Fibroblast of villous mesenchyme (primary cell): ENCODE data around the gene APP. TPM values are rescaled to one million over a fixed set of nuclear protein-coding genes. Genes with fewer than 3 reads are reported as not detected.

Experiments used
- DNase-seq: peaks from one replicate; pipeline ENCODE4 v3.0.0-alpha.2; 2010; ENCODE audit warnings: low read depth
- H3K4me3 ChIP-seq: 2 replicates; pipeline ENCODE4 v1.5.1; 2011; ENCODE audit warnings: low read depth, mild to moderate bottlenecking, low read length
- CTCF ChIP-seq: IDR thresholded peaks from 2 replicates; pipeline ENCODE4 v1.5.1; 2012; ENCODE audit warnings: low read depth, mild to moderate bottlenecking, low read length; ENCODE audit not compliant: insufficient read depth
- total RNA-seq: library from RNA; depleted of rRNA; stranded (reverse); fragments of >200 nt; gene quantifications from 2 replicates; pipeline ENCODE4 v1.2.3, GENCODE V29; 2012

The APP gene
- total RNA-seq, 1 donor: 353 TPM

GRCh38 chr21:25891596-25891995, 279.0 kb downstream of the APP start:
- TF ChIP-seq CTCF: no peak
- DNase-seq: no peak
- H3K4me3 ChIP-seq: no peak overlapping the region

GRCh38 chr21:25890001-25890400, 280.6 kb downstream of the APP start:
- H3K4me3 ChIP-seq: no peak overlapping the region
- DNase-seq: no peak
- no peak for TF ChIP-seq CTCF

GRCh38 chr21:25888711-25889110, 281.9 kb downstream of the APP start:
- no peak for DNase-seq
- no peak for TF ChIP-seq CTCF
- H3K4me3 ChIP-seq: no peak overlapping the region

- no peak for DNase-seq
- no peak for TF ChIP-seq CTCF
- H3K4me3 ChIP-seq: no peak overlapping the region
Measured at GRCh38 chr21:25887646-25888306, 282.8 kb downstream of the APP start.

- no peak overlapping the region for H3K4me3 ChIP-seq
- TF ChIP-seq CTCF: no peak
- DNase-seq: no peak
Measured at GRCh38 chr21:25887166-25887565, 283.4 kb downstream of the APP start.

GRCh38 chr21:25885880-25886279, 284.7 kb downstream of the APP start:
- no peak for TF ChIP-seq CTCF
- no peak for DNase-seq

GRCh38 chr21:25885405-25885804, 285.2 kb downstream of the APP start:
- H3K4me3 ChIP-seq: no peak overlapping the region
- DNase-seq: no peak
- TF ChIP-seq CTCF: no peak

More at GRCh38 chr21:25885880-25886279, 284.7 kb downstream of the APP start:
- H3K4me3 ChIP-seq: no peak overlapping the region
